Caco-2 (cell line): ENCODE data around the gene TPD52L1. TPM values are rescaled to one million over a fixed set of nuclear protein-coding genes. Genes with fewer than 3 reads are reported as not detected.

Source experiments
- BruUV-seq: library from RNA; stranded (reverse); fragments of 400-500 nt; replicated peaks from 2 replicates; lab custom pipeline; 2021; lab: Mats Ljungman, UMichigan
- CTCF ChIA-PET: fragments of 300-600 bp; sonication (Branson Sonifier 250); formaldehyde crosslinking; loops from one replicate; lab custom pipeline; 2022; ENCODE audit warnings: antibody characterized with exemption; lab: Charles Lee
- POLR2A ChIA-PET: fragments of 300-600 bp; sonication (Branson Sonifier 250); formaldehyde crosslinking; loops from one replicate; lab custom pipeline; 2022; ENCODE audit warnings: antibody characterized with exemption; lab: Charles Lee
- DNase-seq, 2 experiments: peaks; one replicate each; pipeline versions ENCODE4 v3.0.0 to v3.0.0-alpha.2; 2020 to 2022
- H3K27me3 ChIP-seq: replicated peaks from 2 replicates; pipeline ENCODE4 v1.6.0; 2011; ENCODE audit warnings: low read length; ENCODE audit not compliant: control insufficient read depth, insufficient read depth
- H3K36me3 ChIP-seq: 2 replicates; pipeline ENCODE4 v1.5.1; 2011; ENCODE audit warnings: low read length; ENCODE audit not compliant: control insufficient read depth, insufficient read depth
- H3K4me1 ChIP-seq: fragments of 250-450 bp; sonication (Bioruptor Pico); 2 replicates; pipeline ENCODE4 v1.5.1; 2020; ENCODE audit warnings: mild to moderate bottlenecking
- H3K4me3 ChIP-seq: 2 replicates; pipeline ENCODE4 v1.5.1; 2011; ENCODE audit warnings: low read depth, mild to moderate bottlenecking, control low read depth, low read length
- H3K9me3 ChIP-seq: fragments of 250-450 bp; sonication (Bioruptor Pico); 2 replicates; pipeline ENCODE4 v1.5.1; 2020; ENCODE audit warnings: mild to moderate bottlenecking, moderate library complexity
- H3K27ac Mint-ChIP-seq: one replicate; pipeline ENCODE4 v1.8.0; 2022; ENCODE audit warnings: mixed read lengths; ENCODE audit not compliant: unreplicated experiment
- H3K27me3 Mint-ChIP-seq: one replicate; pipeline ENCODE4 v1.8.0; 2022; ENCODE audit warnings: mixed read lengths; ENCODE audit not compliant: insufficient read depth, unreplicated experiment
- H3K36me3 Mint-ChIP-seq: one replicate; pipeline ENCODE4 v1.8.0; 2022; ENCODE audit warnings: mild to moderate bottlenecking, mixed read lengths; ENCODE audit not compliant: insufficient read depth, unreplicated experiment
- H3K4me1 Mint-ChIP-seq: one replicate; pipeline ENCODE4 v1.8.0; 2022; ENCODE audit warnings: low read depth, mixed read lengths; ENCODE audit not compliant: unreplicated experiment
- H3K4me3 Mint-ChIP-seq: one replicate; pipeline ENCODE4 v1.8.0; 2022; ENCODE audit warnings: mild to moderate bottlenecking, moderate library complexity, mixed read lengths; ENCODE audit not compliant: unreplicated experiment
- H3K9me3 Mint-ChIP-seq: one replicate; pipeline ENCODE4 v1.8.0; 2022; ENCODE audit warnings: mixed read lengths; ENCODE audit not compliant: unreplicated experiment
- CTCF ChIP-seq, 2 experiments: fragments of 200-600 bp in 1 of 2; IDR thresholded peaks; 1 replicate in 1 of 2; 2 replicates in 1 of 2; pipeline versions ENCODE4 v1.5.1 to v1.8.0; 2011 to 2022; ENCODE audit warnings: antibody characterized with exemption in 1 of 2, control low read depth in 1 of 2, inconsistent platforms in 1 of 2, low read depth in 1 of 2, low read length in 1 of 2, mild to moderate bottlenecking in 1 of 2, moderate library complexity in 1 of 2; ENCODE audit not compliant: insufficient read depth in 1 of 2, severe bottlenecking in 1 of 2, unreplicated experiment in 1 of 2
- intact Hi-C: fragments of 100-400 bp; cut with micrococcal nuclease; formaldehyde crosslinking; loops from one replicate; pipeline ENCODE4 v1.10.0; 2022; ENCODE audit not compliant: unreplicated experiment
- total RNA-seq: library from RNA; stranded (reverse); gene quantifications from 2 replicates; pipeline ENCODE4 v1.2.3, GENCODE V29; 2022

Gene TPD52L1
- total RNA-seq, 1 experiment from 2014 or later, result 83.9 TPM

- no peaks in the 10 kb centered on the region for H3K9me3 ChIP-seq
- ChIA-PET CTCF (no interaction called here), POLR2A (no interaction called here)
- no peak for DNase-seq
- H3K4me3 Mint-ChIP-seq, result no peak overlapping the region
- H3K27me3 ChIP-seq, result no peaks in the 10 kb centered on the region
- H3K36me3 Mint-ChIP-seq, result no peaks in the 10 kb centered on the region
- TF ChIP-seq CTCF (IDR thresholded peaks at IDR 0.05; ENCODE audit: insufficient read depth in 1 of 2, low read depth in 1 of 2, low read length in 1 of 2, severe bottlenecking in 1 of 2, unreplicated experiment in 1 of 2), result no peak
- no peaks in the 10 kb centered on the region for H3K4me1 Mint-ChIP-seq
- BruUV-seq, result no TSS peak
- H3K27ac Mint-ChIP-seq, result no peak overlapping the region
- no peaks in the 10 kb centered on the region for H3K27me3 Mint-ChIP-seq
- no peak overlapping the region for H3K4me3 ChIP-seq
- H3K9me3 Mint-ChIP-seq, result no peaks in the 10 kb centered on the region
- H3K36me3 ChIP-seq, result no peaks in the 10 kb centered on the region
- intact Hi-C loops, result loop anchor here (5.0 kb wide), 1 partner anchor 116 kb away; the partner anchor contains the start of gene TPD52L1
- no peaks in the 10 kb centered on the region for H3K4me1 ChIP-seq
Observed at GRCh38 chr6:125267806-125268523, 114.4 kb downstream of the TPD52L1 start.

DNA sequence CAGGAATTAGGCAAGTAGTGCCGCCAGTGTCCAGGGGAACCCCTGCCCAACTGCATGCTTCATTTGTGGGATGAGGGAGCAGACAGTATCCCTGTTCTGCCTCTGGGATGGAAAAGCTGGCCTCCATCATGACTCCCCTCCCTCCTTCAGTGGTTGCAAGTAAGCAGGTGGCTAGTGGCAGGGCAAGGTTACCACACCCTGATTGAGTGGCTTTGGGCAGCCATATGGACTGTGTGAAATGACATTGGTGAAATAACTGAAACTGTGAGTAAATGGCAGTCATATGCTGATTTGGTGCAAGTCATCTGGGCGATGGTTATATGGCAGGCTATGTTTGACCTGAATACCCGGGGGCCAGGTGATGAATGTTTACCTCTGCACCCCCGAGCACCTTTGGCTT, 115.2 kb downstream of the TPD52L1 start:
- CTCF ChIA-PET, result no interaction called here
- H3K36me3 ChIP-seq, result no peaks in the 10 kb centered on the region

More for the DNA sequence above, 115.2 kb downstream of the TPD52L1 start:
- no peak overlapping the region for H3K4me3 Mint-ChIP-seq
- Histone ChIP-seq H3K27me3 (no peaks in the 10 kb centered on the region), H3K4me3 (no peak overlapping the region), H3K9me3 (no peaks in the 10 kb centered on the region), H3K4me1 (no peaks in the 10 kb centered on the region)
- BruUV-seq, result no TSS peak
- no peak for TF ChIP-seq CTCF (IDR thresholded peaks at IDR 0.05; ENCODE audit: insufficient read depth in 1 of 2, low read depth in 1 of 2, low read length in 1 of 2, severe bottlenecking in 1 of 2, unreplicated experiment in 1 of 2)
- H3K27me3 Mint-ChIP-seq, result no peaks in the 10 kb centered on the region
- DNase-seq, result no peak
- no peaks in the 10 kb centered on the region for H3K4me1 Mint-ChIP-seq
- POLR2A ChIA-PET, result no interaction called here
- H3K9me3 Mint-ChIP-seq, result no peaks in the 10 kb centered on the region
- no peaks in the 10 kb centered on the region for H3K36me3 Mint-ChIP-seq
- no peak overlapping the region for H3K27ac Mint-ChIP-seq
- intact Hi-C loops, result loop anchor here (5.0 kb wide), 1 partner anchor 116 kb away; the partner anchor contains the start of gene TPD52L1
